ENCODE results near the gene ZFP36L2.
"Not testable (repeated sequence)": the region's sequence is repeated elsewhere in the genome, so short reads cannot be mapped to it uniquely, and the experiment has no call there.

ZFP36L2 gene

GRCh38 chr2:43201497-43201896 is 24.9 kb downstream of the ZFP36L2 start:
- DNase-seq (ENCODE audit: insufficient read length, low spot score) (no peak), FAIRE-seq (no peak)
- no peak for TF ChIP-seq POLR2A (IDR thresholded peaks at IDR 0.05; ENCODE audit: low read depth, low read length)

GRCh38 chr2:43201016-43201415 is 25.4 kb downstream of the ZFP36L2 start:
- FAIRE-seq (no peak), DNase-seq (ENCODE audit: insufficient read length, low spot score) (no peak)
- no peak for TF ChIP-seq POLR2A (IDR thresholded peaks at IDR 0.05; ENCODE audit: low read depth, low read length)

- peak; percentile 45 for FAIRE-seq
- no peak for TF ChIP-seq POLR2A (IDR thresholded peaks at IDR 0.05; ENCODE audit: low read depth, low read length)
- DNase-seq (ENCODE audit: insufficient read length, low spot score): peak; percentile 68
Measured at GRCh38 chr2:43199492-43200488, 26.6 kb downstream of the ZFP36L2 start.

- TF ChIP-seq POLR2A (IDR thresholded peaks at IDR 0.05; ENCODE audit: low read depth, low read length): no peak
- no peak for FAIRE-seq
- no peak for DNase-seq (ENCODE audit: insufficient read length, low spot score)
Measured at GRCh38 chr2:43198263-43198662, 28.1 kb downstream of the ZFP36L2 start.

- FAIRE-seq (no peak), DNase-seq (ENCODE audit: insufficient read length, low spot score) (no peak)
- no peak for TF ChIP-seq POLR2A (IDR thresholded peaks at IDR 0.05; ENCODE audit: low read depth, low read length)
Measured at GRCh38 chr2:43197588-43197896, 28.9 kb downstream of the ZFP36L2 start.

GRCh38 chr2:43196768-43197587 is 29.4 kb downstream of the ZFP36L2 start:
- DNase-seq (ENCODE audit: insufficient read length, low spot score): no peak
- FAIRE-seq: no peak
- TF ChIP-seq POLR2A (IDR thresholded peaks at IDR 0.05; ENCODE audit: low read depth, low read length): no peak

- TF ChIP-seq POLR2A (IDR thresholded peaks at IDR 0.05; ENCODE audit: low read depth, low read length): no peak
- DNase-seq (ENCODE audit: insufficient read length, low spot score): no peak
- FAIRE-seq: no peak
Measured at GRCh38 chr2:43194121-43194869, 32.1 kb downstream of the ZFP36L2 start.

GRCh38 chr2:43193652-43194120 is 32.7 kb downstream of the ZFP36L2 start:
- no peak for FAIRE-seq
- no peak for TF ChIP-seq POLR2A (IDR thresholded peaks at IDR 0.05; ENCODE audit: low read depth, low read length)
- no peak for DNase-seq (ENCODE audit: insufficient read length, low spot score)

- no peak for DNase-seq (ENCODE audit: insufficient read length, low spot score)
- TF ChIP-seq POLR2A (IDR thresholded peaks at IDR 0.05; ENCODE audit: low read depth, low read length): no peak
- FAIRE-seq: no peak
Measured at GRCh38 chr2:43192744-43193651, 33.4 kb downstream of the ZFP36L2 start.

- FAIRE-seq (no peak), DNase-seq (ENCODE audit: insufficient read length, low spot score) (no peak)
- TF ChIP-seq POLR2A (IDR thresholded peaks at IDR 0.05; ENCODE audit: low read depth, low read length): no peak
Measured at GRCh38 chr2:43191947-43192516, 34.4 kb downstream of the ZFP36L2 start.

GRCh38 chr2:43190311-43191052 is 35.9 kb downstream of the ZFP36L2 start:
- no peak for FAIRE-seq
- no peak for TF ChIP-seq POLR2A (IDR thresholded peaks at IDR 0.05; ENCODE audit: low read depth, low read length)
- DNase-seq (ENCODE audit: insufficient read length, low spot score): no peak

- not testable (repeated sequence) for DNase-seq (ENCODE audit: insufficient read length, low spot score); FAIRE-seq
Measured at GRCh38 chr2:43189861-43190260, 36.5 kb downstream of the ZFP36L2 start.

All from H54 (cell line).